Panc1 (cell line): ENCODE measurements around the gene KHDRBS1. TPM values are rescaled to one million over a fixed set of nuclear protein-coding genes. Genes with fewer than 3 reads are reported as not detected.
A peak's percentile ranks its signal among the peaks of the same experiment; 100 is the strongest.

ENCODE experiments used
- ATAC-seq: fragments of 200-7000 bp; cut with Tn5 transposase; 2 replicates; pipeline ENCODE4 v1.9.1; 2020; ENCODE audit warnings: mild to moderate bottlenecking, moderate library complexity
- BruUV-seq: library from RNA; stranded (reverse); fragments of 400-500 nt; replicated peaks from 2 replicates; lab custom pipeline; 2021; lab: Mats Ljungman, UMichigan
- CTCF ChIA-PET: fragments of 300-600 bp; sonication (Branson Sonifier 250); formaldehyde crosslinking; loops from one replicate; lab custom pipeline; 2022; ENCODE audit warnings: antibody characterized with exemption; lab: Charles Lee
- POLR2A ChIA-PET: fragments of 300-600 bp; sonication (Branson Sonifier 250); formaldehyde crosslinking; loops from one replicate; lab custom pipeline; 2022; ENCODE audit warnings: antibody characterized with exemption; lab: Charles Lee
- DNase-seq: peaks from one replicate; pipeline ENCODE4 v3.0.0-alpha.2; 2010; ENCODE audit warnings: low read depth, low spot score
- H3K27ac ChIP-seq: 2 replicates; pipeline ENCODE4 v1.5.1; 2011; ENCODE audit warnings: mild to moderate bottlenecking, low read length, inconsistent platforms
- H3K27me3 ChIP-seq: fragments of 200-500 bp; sonication (Bioruptor generic); 2 replicates; pipeline ENCODE4 v1.6.0; 2014; ENCODE audit warnings: low read length, inconsistent platforms; ENCODE audit not compliant: control insufficient read depth, insufficient read depth
- H3K36me3 ChIP-seq: fragments of 200-500 bp; sonication (Bioruptor generic); 2 replicates; pipeline ENCODE4 v1.5.1; 2014; ENCODE audit warnings: inconsistent platforms, mild to moderate bottlenecking, low read length, moderate library complexity; ENCODE audit not compliant: control insufficient read depth, insufficient read depth
- H3K4me1 ChIP-seq: 2 replicates; pipeline ENCODE4 v1.5.1; 2011; ENCODE audit warnings: inconsistent platforms, mild to moderate bottlenecking, low read length, moderate library complexity; ENCODE audit not compliant: control insufficient read depth, insufficient read depth
- H3K4me3 ChIP-seq, 2 experiments: 2 replicates each; pipeline ENCODE4 v1.5.1; 2011 to 2012; ENCODE audit warnings: low read depth in 2 of 2, low read length in 2 of 2, mild to moderate bottlenecking in 2 of 2, inconsistent platforms in 1 of 2, moderate library complexity in 1 of 2
- H3K9me3 ChIP-seq: fragments of 200-500 bp; sonication (Bioruptor generic); 2 replicates; pipeline ENCODE4 v1.5.1; 2014; ENCODE audit warnings: low read depth, mild to moderate bottlenecking, inconsistent platforms, low read length, moderate library complexity; ENCODE audit not compliant: control insufficient read depth, insufficient read depth
- CTCF ChIP-seq: fragments of 450-650 bp; IDR thresholded peaks from 2 replicates; pipeline ENCODE4 v1.5.1; 2017; ENCODE audit warnings: mild to moderate bottlenecking
- POLR2AphosphoS5 ChIP-seq: IDR thresholded peaks from 2 replicates; pipeline ENCODE4 v1.6.1; 2012; ENCODE audit warnings: mild to moderate bottlenecking, low read depth, low read length, moderate library complexity
- REST ChIP-seq, 2 experiments: IDR thresholded peaks; 2 replicates each; pipeline ENCODE4 v1.6.1; 2011 to 2012; ENCODE audit warnings: low read depth in 2 of 2, control low read depth in 1 of 2, low read length in 1 of 2, mild to moderate bottlenecking in 1 of 2, moderate library complexity in 1 of 2; ENCODE audit not compliant: insufficient read depth in 1 of 2
- SIN3A ChIP-seq: IDR thresholded peaks from 2 replicates; pipeline ENCODE4 v1.6.1; 2012; ENCODE audit warnings: low read depth, mild to moderate bottlenecking, low read length, moderate library complexity, borderline replicate concordance; ENCODE audit not compliant: insufficient read depth
- TCF7L2 ChIP-seq: IDR thresholded peaks from 2 replicates; pipeline ENCODE4 v1.6.1; 2011; ENCODE audit warnings: mild to moderate bottlenecking, low read depth, low read length, inconsistent platforms
- in situ Hi-C: cut with HindIII; loops from 2 replicates; pipeline ENCODE4 v1.10.0; 2016; ENCODE audit warnings: low sequenced_read_pairs, low pct_unique_long_range_greater_than_20kb
- intact Hi-C: fragments of 100-400 bp; cut with micrococcal nuclease; formaldehyde crosslinking; loops from one replicate; pipeline ENCODE4 v1.10.0; 2022; ENCODE audit not compliant: unreplicated experiment
- total RNA-seq: library from RNA; stranded (reverse); gene quantifications from one replicate; pipeline ENCODE4 v1.2.1, GENCODE V29; 2021; ENCODE audit not compliant: unreplicated experiment

The KHDRBS1 gene
- total RNA-seq, 1 experiment from 2014 or later, result 163 TPM

- in situ Hi-C loops, result no loop called here
- no peak overlapping the region for H3K4me3 ChIP-seq
- intact Hi-C loops, result no loop called here
- TF ChIP-seq POLR2AphosphoS5 (peak; percentile 16; the same call in 1 of the 2 replicates), TCF7L2 (no peak)
- BruUV-seq, result no TSS peak
- CTCF ChIA-PET, result interaction anchor here (0.6 kb wide), 2 partner anchors 31 to 76 kb away, joined by 3 to 15 read pairs; partner anchors contain the start of gene KPNA6
- no peaks in the 10 kb centered on the region for H3K27me3 ChIP-seq
- no peaks in the 10 kb centered on the region for H3K9me3 ChIP-seq
- H3K36me3 ChIP-seq, result peaks cover 46% of the 10 kb centered on the region
- H3K4me1 ChIP-seq, result peaks cover 3% of the 10 kb centered on the region; the same call in 1 of the 2 replicates
- DNase-seq, result no peak
- no peak for ATAC-seq
- POLR2A ChIA-PET, result no interaction called here
- H3K27ac ChIP-seq, result no peak overlapping the region
These were observed 18.1 kb downstream of the KHDRBS1 start for GRCh38 chr1:32031578-32032274.

- Histone ChIP-seq H3K4me3 (no peak overlapping the region), H3K4me1 (peaks cover 3% of the 10 kb centered on the region; the same call in 1 of the 2 replicates), H3K27ac (no peak overlapping the region), H3K36me3 (peaks cover 51% of the 10 kb centered on the region), H3K9me3 (no peaks in the 10 kb centered on the region), H3K27me3 (no peaks in the 10 kb centered on the region)
- DNase-seq (no peak), ATAC-seq (no peak)
- TF ChIP-seq POLR2AphosphoS5, result 0 out of 2 replicates have a peak, but pooled peaks have one; percentile 10
- no peak for TF ChIP-seq TCF7L2
- TF ChIP-seq REST (IDR thresholded peaks at IDR 0.05; ENCODE audit: insufficient read depth in 1 of 2, low read depth in 2 of 2, low read length in 1 of 2), result no peak
- ChIA-PET POLR2A (no interaction called here), CTCF (interaction anchor here (0.6 kb wide), 1 partner anchor 76 kb away, joined by 15 read pairs; the partner anchor contains the start of gene KPNA6)
- intact Hi-C loops, result no loop called here
- TSS peak; percentile 46 for BruUV-seq
- in situ Hi-C loops, result no loop called here
These were observed 18.6 kb downstream of the KHDRBS1 start for GRCh38 chr1:32032275-32032615.

DNA sequence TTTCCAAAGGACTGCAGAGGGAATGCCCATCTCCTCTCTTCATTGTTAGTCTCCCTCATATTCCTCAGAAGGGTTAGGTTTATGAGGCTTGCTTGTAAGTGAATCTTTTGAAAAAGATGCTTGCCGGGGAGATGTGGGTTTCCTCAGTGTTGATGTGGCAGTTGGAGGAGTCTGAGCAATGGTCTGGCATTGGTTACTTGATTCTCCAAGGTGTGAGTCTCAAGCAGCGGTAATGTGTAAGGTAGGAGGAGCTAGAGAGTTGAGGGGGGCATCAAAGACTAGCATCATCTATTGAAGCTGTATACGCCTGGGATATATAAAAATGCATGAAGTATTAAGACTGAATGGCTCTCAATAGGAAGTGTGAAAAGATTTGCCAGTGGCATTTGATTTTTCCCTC, 21.5 kb downstream of the KHDRBS1 start:
- H3K27ac ChIP-seq, result no peak overlapping the region
- no peak for TF ChIP-seq CTCF
- no peak for TF ChIP-seq POLR2AphosphoS5
- TF ChIP-seq TCF7L2, result no peak
- no peak for TF ChIP-seq SIN3A
- TF ChIP-seq REST (IDR thresholded peaks at IDR 0.05; ENCODE audit: insufficient read depth in 1 of 2, low read depth in 2 of 2, low read length in 1 of 2), result no peak
- in situ Hi-C loops (no loop called here), intact Hi-C loops (no loop called here)
- POLR2A ChIA-PET, result no interaction called here
- ATAC-seq (0 out of 2 replicates have a peak, but pooled peaks have one; percentile 23), DNase-seq (no peak)
- H3K4me3 ChIP-seq, result no peak overlapping the region
- H3K36me3 ChIP-seq, result peaks cover 73% of the 10 kb centered on the region
- CTCF ChIA-PET, result no interaction called here
- peaks cover 3% of the 10 kb centered on the region; the same call in 1 of the 2 replicates for H3K4me1 ChIP-seq
- no TSS peak for BruUV-seq
- no peaks in the 10 kb centered on the region for H3K27me3 ChIP-seq
- H3K9me3 ChIP-seq, result no peaks in the 10 kb centered on the region
